Neural cell (in vitro differentiated cells): ENCODE results near the gene MTR.

Experiments used
- EP300 ChIP-seq: fragments of 450-650 bp; conservative IDR thresholded peaks from 2 replicates; pipeline ENCODE4 v1.6.1; 2014; ENCODE audit warnings: antibody characterized with exemption, mild to moderate bottlenecking, moderate library complexity; ENCODE audit not compliant: poor library complexity, severe bottlenecking
- TF ChIP-seq, protein P1 (sequence below): fragments of 450-650 bp; IDR thresholded peaks from 2 replicates; pipeline ENCODE4 v1.5.1; 2014; ENCODE audit warnings: antibody characterized with exemption, mild to moderate bottlenecking, moderate library complexity; ENCODE audit not compliant: poor library complexity, severe bottlenecking

GRCh38 chr1:236875975-236876374 is 80.9 kb downstream of the MTR start:
- TF ChIP-seq, protein P1, sequence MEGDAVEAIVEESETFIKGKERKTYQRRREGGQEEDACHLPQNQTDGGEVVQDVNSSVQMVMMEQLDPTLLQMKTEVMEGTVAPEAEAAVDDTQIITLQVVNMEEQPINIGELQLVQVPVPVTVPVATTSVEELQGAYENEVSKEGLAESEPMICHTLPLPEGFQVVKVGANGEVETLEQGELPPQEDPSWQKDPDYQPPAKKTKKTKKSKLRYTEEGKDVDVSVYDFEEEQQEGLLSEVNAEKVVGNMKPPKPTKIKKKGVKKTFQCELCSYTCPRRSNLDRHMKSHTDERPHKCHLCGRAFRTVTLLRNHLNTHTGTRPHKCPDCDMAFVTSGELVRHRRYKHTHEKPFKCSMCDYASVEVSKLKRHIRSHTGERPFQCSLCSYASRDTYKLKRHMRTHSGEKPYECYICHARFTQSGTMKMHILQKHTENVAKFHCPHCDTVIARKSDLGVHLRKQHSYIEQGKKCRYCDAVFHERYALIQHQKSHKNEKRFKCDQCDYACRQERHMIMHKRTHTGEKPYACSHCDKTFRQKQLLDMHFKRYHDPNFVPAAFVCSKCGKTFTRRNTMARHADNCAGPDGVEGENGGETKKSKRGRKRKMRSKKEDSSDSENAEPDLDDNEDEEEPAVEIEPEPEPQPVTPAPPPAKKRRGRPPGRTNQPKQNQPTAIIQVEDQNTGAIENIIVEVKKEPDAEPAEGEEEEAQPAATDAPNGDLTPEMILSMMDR, result no peak
- TF ChIP-seq EP300, result no peak
